GM18868 (cell line): Measurements from ENCODE around the gene FAM98B.
"Not testable (repeated sequence)": the region's sequence is repeated elsewhere in the genome, so short reads cannot be mapped to it uniquely, and the experiment has no call there.

ENCODE experiments used
- ATAC-seq: cut with Tn5 transposase; IDR thresholded peaks from one replicate; pipeline ENCODE4 v1.9.1; 2021; ENCODE audit warnings: mild to moderate bottlenecking, moderate library complexity; ENCODE audit not compliant: unreplicated experiment

Gene FAM98B

GRCh38 chr15:38453971-38454695 is at the start of gene FAM98B:
Gene FAM98B, plus strand, starts transcription at chr15:38454127. Its CDS starts 35 bp downstream, at chr15:38454162.
- peak; percentile 94 for ATAC-seq

- ATAC-seq = no peak
Measured at GRCh38 chr15:38406436-38406835, 47.5 kb upstream of the FAM98B start.

- ATAC-seq = no peak
Measured at GRCh38 chr15:38408576-38408975, 45.4 kb upstream of the FAM98B start.

GRCh38 chr15:38411902-38412301 is 42.0 kb upstream of the FAM98B start:
- ATAC-seq = no peak

GRCh38 chr15:38412466-38412865 is 41.5 kb upstream of the FAM98B start:
- ATAC-seq = no peak

GRCh38 chr15:38414357-38414756 is 39.6 kb upstream of the FAM98B start:
- ATAC-seq = peak; percentile 78

- ATAC-seq = no peak
Measured at GRCh38 chr15:38421069-38421690, 32.7 kb upstream of the FAM98B start.

- peak; percentile 49 for ATAC-seq
Measured at GRCh38 chr15:38424101-38424552, 29.8 kb upstream of the FAM98B start.

GRCh38 chr15:38425269-38425668 is 28.7 kb upstream of the FAM98B start:
- no peak for ATAC-seq

GRCh38 chr15:38427380-38427779 is 26.5 kb upstream of the FAM98B start:
- ATAC-seq = no peak

- ATAC-seq = no peak
Measured at GRCh38 chr15:38430106-38430760, 23.7 kb upstream of the FAM98B start.

GRCh38 chr15:38436993-38437392 is 16.9 kb upstream of the FAM98B start:
- ATAC-seq = no peak

GRCh38 chr15:38437603-38438002 is 16.3 kb upstream of the FAM98B start:
- ATAC-seq = not testable (repeated sequence)

GRCh38 chr15:38438031-38438986 is 15.6 kb upstream of the FAM98B start:
- ATAC-seq = no peak

- ATAC-seq = peak; percentile 79
Measured at GRCh38 chr15:38440353-38441129, 13.4 kb upstream of the FAM98B start.

- ATAC-seq = no peak
Measured at GRCh38 chr15:38441130-38441519, 12.8 kb upstream of the FAM98B start.

GRCh38 chr15:38454696-38455090 is 766 bp downstream of the FAM98B start:
- ATAC-seq = no peak

- ATAC-seq = no peak
Measured at GRCh38 chr15:38455092-38455491, 1.2 kb downstream of the FAM98B start.

GRCh38 chr15:38458646-38459045 is 4.7 kb downstream of the FAM98B start:
- no peak for ATAC-seq

GRCh38 chr15:38459480-38459879 is 5.6 kb downstream of the FAM98B start:
- no peak for ATAC-seq
